Endothelial cell of umbilical vein (primary cell): Measurements from ENCODE around the gene ZMYM4. TPM values are rescaled to one million over a fixed set of nuclear protein-coding genes. Genes with fewer than 3 reads are reported as not detected.

ENCODE experiments used
- BruUV-seq: library from RNA; stranded (reverse); fragments of 400-500 nt; replicated peaks from 2 replicates; lab custom pipeline; 2021; lab: Mats Ljungman, UMichigan
- CTCF ChIA-PET: fragments of 300-600, 350-600 bp; sonication (Branson Sonifier 250); formaldehyde crosslinking; loops from one replicate; lab custom pipeline; 2021; ENCODE audit warnings: antibody characterized with exemption, inconsistent platforms; lab: Charles Lee
- POLR2A ChIA-PET: fragments of 300-600, 350-600 bp; sonication (Branson Sonifier 250); formaldehyde crosslinking; loops from one replicate; lab custom pipeline; 2021; ENCODE audit warnings: antibody characterized with exemption, inconsistent platforms; lab: Charles Lee
- DNase-seq: peaks from one replicate; pipeline ENCODE4 v3.0.0-alpha.2; 2011; ENCODE audit warnings: low read depth, low spot score
- FAIRE-seq: peaks from 2 replicates; lab custom pipeline; 2011; peaks lifted over from hg19 to GRCh38; lab: Jason Lieb, UNC
- H2AFZ ChIP-seq: 2 replicates; pipeline ENCODE4 v1.6.0; 2012; ENCODE audit warnings: low read depth, low read length, control low read depth, inconsistent platforms
- H3K27ac ChIP-seq: 2 replicates; pipeline ENCODE4 v1.5.1; 2011; ENCODE audit warnings: low read depth, mild to moderate bottlenecking, control low read depth, low read length, moderate library complexity; ENCODE audit not compliant: insufficient read depth
- H3K27me3 ChIP-seq, 2 experiments: 2 replicates each; pipeline versions ENCODE4 v1.6.0 to v1.6.1; 2011; ENCODE audit warnings: low read length in 2 of 2, mixed read lengths in 1 of 2; ENCODE audit not compliant: control insufficient read depth in 2 of 2, insufficient read depth in 2 of 2
- H3K36me3 ChIP-seq, 2 experiments: 2 replicates in 1 of 2; 3 replicates in 1 of 2; pipeline ENCODE4 v1.5.1; 2011; ENCODE audit warnings: low read length in 2 of 2, mild to moderate bottlenecking in 1 of 2, moderate library complexity in 1 of 2; ENCODE audit not compliant: control insufficient read depth in 2 of 2, insufficient read depth in 2 of 2; ENCODE audit errors: extremely low read depth in 1 of 2
- H3K4me1 ChIP-seq: 3 replicates; pipeline ENCODE4 v1.5.1; 2011; ENCODE audit warnings: mild to moderate bottlenecking, low read length; ENCODE audit not compliant: control insufficient read depth, insufficient read depth; ENCODE audit errors: extremely low read depth
- H3K4me2 ChIP-seq: 2 replicates; pipeline ENCODE4 v1.6.1; 2011; ENCODE audit warnings: low read length, control low read depth, mixed read lengths; ENCODE audit not compliant: insufficient read depth
- H3K4me3 ChIP-seq, 3 experiments: fragments of 200-600 bp in 1 of 3; sonication (generic), shearing (Covaris generic) in 1 of 3; replicated peaks in 1 of 3; 2 replicates each; pipeline ENCODE4 v1.5.1; 2011 to 2016; ENCODE audit warnings: control low read depth in 3 of 3, low read length in 3 of 3, mild to moderate bottlenecking in 2 of 3, inconsistent platforms in 1 of 3, low read depth in 1 of 3, moderate library complexity in 1 of 3; ENCODE audit not compliant: insufficient read depth in 1 of 3
- H3K79me2 ChIP-seq: 2 replicates; pipeline ENCODE4 v1.6.0; 2012; ENCODE audit warnings: low read length, inconsistent platforms; ENCODE audit not compliant: control insufficient read depth, insufficient read depth
- H3K9ac ChIP-seq: replicated peaks from 2 replicates; pipeline ENCODE3; 2011; ENCODE audit warnings: low read length, control low read depth; ENCODE audit not compliant: insufficient read depth; ENCODE audit errors: extremely low read depth
- H3K9me1 ChIP-seq: replicated peaks from 3 replicates; pipeline ENCODE4 v1.6.0; 2011; ENCODE audit warnings: mild to moderate bottlenecking, low read length; ENCODE audit not compliant: control insufficient read depth, insufficient read depth; ENCODE audit errors: extremely low read depth
- H3K9me3 ChIP-seq: replicated peaks from 2 replicates; pipeline ENCODE4 v1.5.1; 2012; ENCODE audit warnings: low read length, inconsistent platforms; ENCODE audit not compliant: control insufficient read depth, insufficient read depth
- H4K20me1 ChIP-seq: replicated peaks from 2 replicates; pipeline ENCODE3; 2011; ENCODE audit warnings: mild to moderate bottlenecking, low read length; ENCODE audit not compliant: control insufficient read depth, insufficient read depth; ENCODE audit errors: extremely low read depth
- CTCF ChIP-seq, 2 donors: IDR thresholded peaks; 1 replicate in 1 of 2; 2 replicates in 1 of 2; pipeline ENCODE4 v1.5.1; 2011; ENCODE audit warnings: low read length in 2 of 2, mild to moderate bottlenecking in 2 of 2, moderate library complexity in 2 of 2, control low read depth in 1 of 2, inconsistent platforms in 1 of 2, low read depth in 1 of 2; ENCODE audit not compliant: insufficient read depth in 1 of 2; ENCODE audit errors: extremely low read depth in 1 of 2
- EZH2 ChIP-seq: IDR thresholded peaks from 2 replicates; pipeline ENCODE4 v1.6.1; 2012; ENCODE audit warnings: borderline replicate concordance, low read depth, mild to moderate bottlenecking, moderate library complexity, low read length, inconsistent platforms; ENCODE audit not compliant: severe bottlenecking
- FOS ChIP-seq: IDR thresholded peaks from 2 replicates; pipeline ENCODE4 v1.6.1; 2011; ENCODE audit warnings: mild to moderate bottlenecking, low read length, moderate library complexity, borderline replicate concordance; ENCODE audit not compliant: insufficient read depth
- GATA2 ChIP-seq: IDR thresholded peaks from 2 replicates; pipeline ENCODE4 v1.7.0; 2011; ENCODE audit warnings: low read depth, mild to moderate bottlenecking, moderate library complexity, mixed read lengths, low read length; ENCODE audit not compliant: insufficient read length, insufficient read depth
- JUN ChIP-seq: IDR thresholded peaks from 2 replicates; pipeline ENCODE4 v1.6.1; 2011; ENCODE audit warnings: borderline replicate concordance, low read depth; ENCODE audit not compliant: insufficient read length, insufficient read depth
- MYC ChIP-seq: IDR thresholded peaks from one replicate; pipeline ENCODE4 v1.6.1; 2011; ENCODE audit warnings: mild to moderate bottlenecking, low read depth, low read length
- POLR2A ChIP-seq: IDR thresholded peaks from 2 replicates; pipeline ENCODE4 v1.6.1; 2012; ENCODE audit warnings: low read depth, mild to moderate bottlenecking, control low read depth, low read length
- POLR2AphosphoS5 ChIP-seq: IDR thresholded peaks from 2 replicates; pipeline ENCODE4 v1.6.1; 2012; ENCODE audit warnings: low read depth, mild to moderate bottlenecking, control low read depth, low read length, moderate library complexity; ENCODE audit not compliant: insufficient read depth
- dilution Hi-C: fragments of 300-500 bp; cut with MboI; formaldehyde crosslinking; loops from one replicate; pipeline ENCODE4 v1.15.0; 2019; ENCODE audit warnings: low sequenced_read_pairs; ENCODE audit not compliant: extremely low pct_ligation_motif_present
- intact Hi-C: fragments of 100-400 bp; cut with micrococcal nuclease; formaldehyde crosslinking; loops from one replicate; pipeline ENCODE4 v1.10.0; 2022
- polyA plus RNA-seq, 4 experiments: library from polyadenylated mRNA; depleted of rRNA in 3 of 4; stranded (reverse) in 3 of 4; unstranded in 1 of 4; fragments of >200 nt; gene quantifications; 2 replicates each; pipeline versions ENCODE4 v1.2.1 to v1.2.3, GENCODE V29; 2011 to 2012; ENCODE audit warnings: missing spikeins in 1 of 4
- total RNA-seq: library from RNA; stranded (reverse); gene quantifications from 2 replicates; pipeline ENCODE4 v1.2.3, GENCODE V29; 2021

Gene ZMYM4
- total and polyA plus RNA-seq, 2 donors (not counting 3 experiments of a cell fraction or from before 2014, with no cell fraction given) = 15.3 to 65.0 TPM

DNA sequence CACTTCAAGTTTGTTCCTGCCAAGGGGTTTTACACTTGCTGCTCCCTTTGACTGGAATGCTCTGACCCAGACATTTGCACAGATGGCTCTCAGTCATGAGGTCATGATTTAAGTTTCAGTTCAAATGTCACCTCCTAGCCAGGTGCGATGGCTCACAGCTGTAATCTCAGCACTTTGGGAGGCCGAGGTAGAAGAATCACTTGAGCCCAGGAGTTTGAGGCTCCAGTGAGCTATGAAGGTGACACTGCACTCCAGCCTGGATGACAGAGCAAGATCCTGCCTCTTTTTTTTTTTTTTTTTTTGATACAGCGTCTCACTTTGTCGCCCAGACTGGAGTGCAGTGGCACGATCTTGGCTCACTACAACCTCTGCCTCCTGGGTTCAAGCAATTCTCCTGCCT is 4.5 kb upstream of the ZMYM4 start:
- H3K9ac ChIP-seq = no peak overlapping the region
- intact Hi-C loops (no loop called here), dilution Hi-C loops (no loop called here)
- H3K4me3 ChIP-seq = no peak overlapping the region
- H3K27me3 ChIP-seq = peaks cover 0 to 2% of the 10 kb centered on the region in 2 experiments
- no peak overlapping the region for H3K27ac ChIP-seq
- no TSS peak for BruUV-seq
- DNase-seq = no peak
- H4K20me1 ChIP-seq = no peaks in the 10 kb centered on the region
- no peaks in the 10 kb centered on the region for H3K9me3 ChIP-seq
- POLR2A ChIA-PET = no interaction called here
- no peaks in the 10 kb centered on the region for H3K4me1 ChIP-seq
- no peaks in the 10 kb centered on the region for H3K36me3 ChIP-seq
- no peaks in the 10 kb centered on the region for H3K9me1 ChIP-seq
- CTCF ChIA-PET = no interaction called here
- TF ChIP-seq POLR2A (no peak), EZH2 (no peak), FOS (no peak), JUN (no peak), CTCF (IDR thresholded peaks at IDR 0.05; ENCODE audit: extremely low read depth in 1 of 2, insufficient read depth in 1 of 2, low read depth in 1 of 2, low read length in 2 of 2) (no peak), GATA2 (no peak), MYC (no peak), POLR2AphosphoS5 (no peak)
- FAIRE-seq = no peak
- no peak overlapping the region for H2AFZ ChIP-seq
- no peak overlapping the region for H3K4me2 ChIP-seq
- peaks cover 2% of the 10 kb centered on the region for H3K79me2 ChIP-seq
